SK-N-SH treated with all-trans-retinoic acid at 6 μM for 48 hours (cell line): ENCODE measurements around the gene LY9.
A peak's percentile ranks its signal among the peaks of the same experiment; 100 is the strongest.

Experiments used
- ATAC-seq: fragments of 200-7000 bp; cut with Tn5 transposase; 3 replicates; pipeline ENCODE4 v1.9.1; 2020; ENCODE audit warnings: mild to moderate bottlenecking, moderate library complexity
- ARNTL ChIP-seq: fragments of 450-650 bp; formaldehyde crosslinking; IDR thresholded peaks from 2 replicates; pipeline ENCODE4 v1.5.0; 2020; ENCODE audit warnings: low read depth, mild to moderate bottlenecking, moderate library complexity, borderline replicate concordance
- BACH2 ChIP-seq: fragments of 250-450 bp; sonication (Bioruptor Pico); IDR thresholded peaks from 2 replicates; pipeline ENCODE4 v1.9.0; 2021; ENCODE audit warnings: mild to moderate bottlenecking, borderline replicate concordance
- CREB5 ChIP-seq: fragments of 250-450 bp; sonication (Bioruptor Pico); IDR thresholded peaks from 2 replicates; pipeline ENCODE4 v1.5.1; 2020; ENCODE audit warnings: low read depth, mild to moderate bottlenecking, moderate library complexity
- CSDC2 ChIP-seq: fragments of 250-450 bp; sonication (Bioruptor Pico); IDR thresholded peaks from 2 replicates; pipeline ENCODE4 v1.5.0; 2020; ENCODE audit warnings: mild to moderate bottlenecking, moderate library complexity
- CSRNP3 ChIP-seq: fragments of 250-450 bp; sonication (Bioruptor Pico); IDR thresholded peaks from 2 replicates; pipeline ENCODE4 v1.5.1; 2021; ENCODE audit warnings: mild to moderate bottlenecking, moderate library complexity
- ESRRG ChIP-seq: fragments of 250-450 bp; sonication (Bioruptor Pico); IDR thresholded peaks from 2 replicates; pipeline ENCODE4 v1.6.1; 2021; ENCODE audit warnings: mild to moderate bottlenecking
- GLIS3 ChIP-seq: fragments of 250-450 bp; sonication (Bioruptor Pico); IDR thresholded peaks from 2 replicates; pipeline ENCODE4 v1.5.0; 2020; ENCODE audit warnings: mild to moderate bottlenecking, moderate library complexity
- ISL1 ChIP-seq: fragments of 250-450 bp; sonication (Bioruptor Pico); IDR thresholded peaks from 2 replicates; pipeline ENCODE4 v2.1.2; 2022; ENCODE audit warnings: mild to moderate bottlenecking, moderate library complexity
- OSR1 ChIP-seq: fragments of 250-450 bp; sonication (Bioruptor Pico); IDR thresholded peaks from 2 replicates; pipeline ENCODE4 v1.8.0; 2022; ENCODE audit warnings: moderate library complexity, mild to moderate bottlenecking, inconsistent platforms
- PATZ1 ChIP-seq: fragments of 250-450 bp; sonication (Bioruptor Pico); IDR thresholded peaks from 2 replicates; pipeline ENCODE4 v1.8.0; 2020; ENCODE audit warnings: mild to moderate bottlenecking, moderate library complexity, borderline replicate concordance
- POU6F1 ChIP-seq: fragments of 250-450 bp; sonication (Bioruptor Pico); IDR thresholded peaks from 2 replicates; pipeline ENCODE4 v1.8.0; 2021; ENCODE audit warnings: low read depth, mild to moderate bottlenecking, moderate library complexity, borderline replicate concordance
- PPARA ChIP-seq: fragments of 250-450 bp; sonication (Bioruptor Pico); IDR thresholded peaks from 2 replicates; pipeline ENCODE4 v1.5.0; 2020; ENCODE audit warnings: mild to moderate bottlenecking, borderline replicate concordance
- RARB ChIP-seq: fragments of 250-450 bp; sonication (Bioruptor Pico); IDR thresholded peaks from 2 replicates; pipeline ENCODE4 v1.8.0; 2021; ENCODE audit warnings: mild to moderate bottlenecking, moderate library complexity
- SNAI2 ChIP-seq: fragments of 250-450 bp; sonication (Bioruptor Pico); IDR thresholded peaks from 2 replicates; pipeline ENCODE4 v1.5.0; 2020; ENCODE audit warnings: mild to moderate bottlenecking, moderate library complexity
- TCF4 ChIP-seq: fragments of 250-450 bp; sonication (Bioruptor Pico); IDR thresholded peaks from 2 replicates; pipeline ENCODE4 v1.8.0; 2021; ENCODE audit warnings: mild to moderate bottlenecking, moderate library complexity, borderline replicate concordance
- TSHZ2 ChIP-seq: fragments of 250-450 bp; sonication (Bioruptor Pico); IDR thresholded peaks from 2 replicates; pipeline ENCODE4 v1.5.0; 2020; ENCODE audit warnings: mild to moderate bottlenecking, moderate library complexity
- ZC3H10 ChIP-seq: fragments of 250-450 bp; sonication (Bioruptor Pico); IDR thresholded peaks from 2 replicates; pipeline ENCODE4 v1.5.1; 2021; ENCODE audit warnings: mild to moderate bottlenecking, moderate library complexity
- ZFP3 ChIP-seq: fragments of 250-450 bp; sonication (Bioruptor Pico); IDR thresholded peaks from 2 replicates; pipeline ENCODE4 v1.5.0; 2020; ENCODE audit warnings: mild to moderate bottlenecking, moderate library complexity
- ZFP30 ChIP-seq: fragments of 450-650 bp; formaldehyde crosslinking; IDR thresholded peaks from 2 replicates; pipeline ENCODE4 v1.5.0; 2022; ENCODE audit warnings: mild to moderate bottlenecking, moderate library complexity
- ZNF565 ChIP-seq: fragments of 450-650 bp; formaldehyde crosslinking; conservative IDR thresholded peaks from 2 replicates; pipeline ENCODE4 v1.5.0; 2020; ENCODE audit warnings: low read depth, mild to moderate bottlenecking, moderate library complexity
- ZNF70 ChIP-seq: fragments of 450-650 bp; formaldehyde crosslinking; IDR thresholded peaks from 2 replicates; pipeline ENCODE4 v1.5.0; 2020; ENCODE audit warnings: mild to moderate bottlenecking, moderate library complexity
- ZNF8 ChIP-seq: fragments of 450-650 bp; formaldehyde crosslinking; IDR thresholded peaks from 2 replicates; pipeline ENCODE4 v1.5.0; 2020; ENCODE audit warnings: mild to moderate bottlenecking, moderate library complexity

The LY9 gene

GRCh38 chr1:160827418-160827817, 31.4 kb downstream of the LY9 start:
- ATAC-seq = no peak
- TF ChIP-seq PATZ1 (CRISPR knock-in tag) (no peak), ZFP30 (CRISPR knock-in tag) (no peak), ISL1 (CRISPR knock-in tag) (no peak), PPARA (CRISPR knock-in tag) (no peak), ESRRG (CRISPR knock-in tag) (no peak)

- no peak for ATAC-seq
- TF ChIP-seq CSRNP3 = no peak
- no peak for TF ChIP-seq ZC3H10 (CRISPR knock-in tag)
- TF ChIP-seq ESRRG (CRISPR knock-in tag) = no peak
- TF ChIP-seq BACH2 (CRISPR knock-in tag) = no peak
- TF ChIP-seq ISL1 (CRISPR knock-in tag) = no peak
- TF ChIP-seq RARB (CRISPR knock-in tag) = no peak
- TF ChIP-seq PPARA (CRISPR knock-in tag) = no peak
- no peak for TF ChIP-seq OSR1 (CRISPR knock-in tag)
- no peak for TF ChIP-seq CSDC2 (CRISPR knock-in tag)
Measured at GRCh38 chr1:160829766-160830165, 33.8 kb downstream of the LY9 start.

GRCh38 chr1:160830321-160831153, 34.6 kb downstream of the LY9 start:
- peak; percentile 85 for ATAC-seq
- TF ChIP-seq CSDC2 (CRISPR knock-in tag) (no peak), CREB5 (CRISPR knock-in tag) (no peak), PPARA (CRISPR knock-in tag) (no peak), ZNF8 (CRISPR knock-in tag) (no peak), OSR1 (CRISPR knock-in tag) (no peak), PATZ1 (CRISPR knock-in tag) (no peak), ESRRG (CRISPR knock-in tag) (no peak), POU6F1 (CRISPR knock-in tag) (no peak), CSRNP3 (no peak), ARNTL (CRISPR knock-in tag) (no peak), TCF4 (CRISPR knock-in tag) (no peak), BACH2 (CRISPR knock-in tag) (no peak), TSHZ2 (no peak), ZC3H10 (CRISPR knock-in tag) (no peak), SNAI2 (CRISPR knock-in tag) (no peak), ZFP3 (CRISPR knock-in tag) (no peak), GLIS3 (no peak), RARB (CRISPR knock-in tag) (no peak), ZNF565 (CRISPR knock-in tag) (no peak), ZNF70 (no peak)
